ENCODE results near the gene IQGAP1.
A peak's percentile ranks its signal among the peaks of the same experiment; 100 is the strongest.

The IQGAP1 gene

GRCh38 chr15:90423801-90424319 lies 35.8 kb downstream of the IQGAP1 start:
- Histone ChIP-seq H3K56ac (ENCODE audit: low read length) (no peak overlapping the region), H3K4me1 (ENCODE audit: control insufficient read depth, low read depth, low read length) (peaks cover 5% of the 10 kb centered on the region), H3K4ac (ENCODE audit: low read depth, low read length) (no peak overlapping the region), H3K79me1 (ENCODE audit: low read length) (peaks cover 12% of the 10 kb centered on the region), H3K36me3 (ENCODE audit: control insufficient read depth, insufficient read depth, low read length) (no peaks in the 10 kb centered on the region), H3K4me3 (ENCODE audit: low read length) (no peak overlapping the region), H3K27ac (ENCODE audit: low read depth, low read length) (no peak overlapping the region), H2BK5ac (ENCODE audit: low read length) (no peak overlapping the region), H2BK15ac (replicated peaks; ENCODE audit: low read depth) (no peak overlapping the region), H3K9ac (ENCODE audit: low read length) (no peak overlapping the region), H2AK5ac (ENCODE audit: low read length) (no peak overlapping the region), H3K79me2 (ENCODE audit: control insufficient read depth, insufficient read depth, low read length) (peaks cover 36% of the 10 kb centered on the region), H4K5ac (ENCODE audit: low read length) (no peak overlapping the region), H3K27me3 (ENCODE audit: insufficient read depth, low read length, poor library complexity) (no peaks in the 10 kb centered on the region), H3K18ac (ENCODE audit: low read length) (no peak overlapping the region), H3K4me2 (ENCODE audit: low read length) (no peak overlapping the region), H2BK120ac (ENCODE audit: low read depth, low read length) (no peak overlapping the region), H4K8ac (ENCODE audit: low read depth, low read length) (no peak overlapping the region), H3K23ac (ENCODE audit: low read length) (no peak overlapping the region)
- no peak for DNase-seq
- no CpG with 5 or more reads among the region's 4 CpGs for WGBS (ENCODE audit: extremely low coverage, insufficient coverage, low lambda C conversion rate)

DNA sequence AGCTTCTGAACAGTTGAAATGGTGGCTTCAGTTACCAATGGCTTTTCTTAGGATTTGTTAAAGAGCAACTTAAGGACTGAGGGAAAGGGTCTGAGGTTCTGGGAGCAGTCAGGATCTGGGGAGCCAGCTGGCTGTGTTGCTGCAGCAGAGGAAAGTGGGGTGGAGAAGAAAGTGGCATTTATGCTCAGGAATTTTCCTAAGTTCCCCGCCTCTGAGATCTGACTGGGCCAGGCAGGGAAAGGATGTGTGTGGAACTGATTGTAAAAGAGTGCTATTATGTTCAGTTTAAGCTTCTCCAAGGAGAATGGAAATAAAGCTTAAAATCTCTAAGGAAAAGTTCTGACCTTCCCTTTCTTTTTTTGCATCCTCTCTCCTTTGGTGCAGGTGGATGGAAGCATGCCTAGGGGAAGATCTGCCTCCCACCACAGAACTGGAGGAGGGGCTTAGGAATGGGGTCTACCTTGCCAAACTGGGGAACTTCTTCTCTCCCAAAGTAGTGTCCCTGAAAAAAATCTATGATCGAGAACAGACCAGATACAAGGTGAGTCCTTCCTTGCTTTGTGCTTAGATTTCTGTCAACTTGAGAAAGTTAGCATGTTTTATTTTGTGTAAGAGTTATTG lies 37.8 kb downstream of the IQGAP1 start:
- Histone ChIP-seq H3K36me3 (ENCODE audit: control insufficient read depth, insufficient read depth, low read length) (no peaks in the 10 kb centered on the region), H3K4ac (ENCODE audit: low read depth, low read length) (no peak overlapping the region), H4K8ac (ENCODE audit: low read depth, low read length) (no peak overlapping the region), H4K5ac (ENCODE audit: low read length) (no peak overlapping the region), H2BK15ac (replicated peaks; ENCODE audit: low read depth) (no peak overlapping the region), H3K4me3 (ENCODE audit: low read length) (no peak overlapping the region), H3K4me2 (ENCODE audit: low read length) (no peak overlapping the region), H3K27me3 (ENCODE audit: insufficient read depth, low read length, poor library complexity) (no peaks in the 10 kb centered on the region), H3K18ac (ENCODE audit: low read length) (no peak overlapping the region), H2AK5ac (ENCODE audit: low read length) (no peak overlapping the region), H3K9ac (ENCODE audit: low read length) (no peak overlapping the region), H3K79me2 (ENCODE audit: control insufficient read depth, insufficient read depth, low read length) (peaks cover 22% of the 10 kb centered on the region), H3K79me1 (ENCODE audit: low read length) (peaks cover 9% of the 10 kb centered on the region), H2BK5ac (ENCODE audit: low read length) (no peak overlapping the region), H2BK120ac (ENCODE audit: low read depth, low read length) (no peak overlapping the region), H3K4me1 (ENCODE audit: control insufficient read depth, low read depth, low read length) (peaks cover 2% of the 10 kb centered on the region), H3K23ac (ENCODE audit: low read length) (peak overlapping the region; percentile 92), H3K56ac (ENCODE audit: low read length) (no peak overlapping the region), H3K27ac (ENCODE audit: low read depth, low read length) (no peak overlapping the region)
- no CpG with 5 or more reads among the region's 2 CpGs for WGBS (ENCODE audit: extremely low coverage, insufficient coverage, low lambda C conversion rate)
- no peak for DNase-seq

- Histone ChIP-seq H4K5ac (ENCODE audit: low read length) (no peak overlapping the region), H2BK120ac (ENCODE audit: low read depth, low read length) (no peak overlapping the region), H3K4me1 (ENCODE audit: control insufficient read depth, low read depth, low read length) (peaks cover 2% of the 10 kb centered on the region), H3K4me3 (ENCODE audit: low read length) (no peak overlapping the region), H3K79me1 (ENCODE audit: low read length) (peaks cover 7% of the 10 kb centered on the region), H4K8ac (ENCODE audit: low read depth, low read length) (no peak overlapping the region), H3K27ac (ENCODE audit: low read depth, low read length) (no peak overlapping the region), H3K27me3 (ENCODE audit: insufficient read depth, low read length, poor library complexity) (no peaks in the 10 kb centered on the region), H2AK5ac (ENCODE audit: low read length) (no peak overlapping the region), H3K4ac (ENCODE audit: low read depth, low read length) (no peak overlapping the region), H3K36me3 (ENCODE audit: control insufficient read depth, insufficient read depth, low read length) (no peaks in the 10 kb centered on the region), H3K79me2 (ENCODE audit: control insufficient read depth, insufficient read depth, low read length) (peaks cover 15% of the 10 kb centered on the region), H2BK15ac (replicated peaks; ENCODE audit: low read depth) (no peak overlapping the region), H3K9ac (ENCODE audit: low read length) (no peak overlapping the region), H3K56ac (ENCODE audit: low read length) (no peak overlapping the region), H3K23ac (ENCODE audit: low read length) (no peak overlapping the region), H3K18ac (ENCODE audit: low read length) (no peak overlapping the region), H2BK5ac (ENCODE audit: low read length) (no peak overlapping the region), H3K4me2 (ENCODE audit: low read length) (no peak overlapping the region)
- WGBS (ENCODE audit: extremely low coverage, insufficient coverage, low lambda C conversion rate) = no CpG with 5 or more reads among the region's 5 CpGs
- no peak for DNase-seq
Observed at GRCh38 chr15:90427185-90427584, 39.1 kb downstream of the IQGAP1 start.

GRCh38 chr15:90432253-90432652 lies 44.2 kb downstream of the IQGAP1 start:
- Histone ChIP-seq H2AK5ac (ENCODE audit: low read length) (no peak overlapping the region), H3K23ac (ENCODE audit: low read length) (no peak overlapping the region), H4K8ac (ENCODE audit: low read depth, low read length) (no peak overlapping the region), H3K4me2 (ENCODE audit: low read length) (no peak overlapping the region), H2BK15ac (replicated peaks; ENCODE audit: low read depth) (no peak overlapping the region), H3K4ac (ENCODE audit: low read depth, low read length) (no peak overlapping the region), H3K79me2 (ENCODE audit: control insufficient read depth, insufficient read depth, low read length) (peaks cover 3% of the 10 kb centered on the region), H2BK120ac (ENCODE audit: low read depth, low read length) (no peak overlapping the region), H3K27ac (ENCODE audit: low read depth, low read length) (no peak overlapping the region), H3K18ac (ENCODE audit: low read length) (no peak overlapping the region), H3K56ac (ENCODE audit: low read length) (no peak overlapping the region), H3K4me3 (ENCODE audit: low read length) (no peak overlapping the region), H3K4me1 (ENCODE audit: control insufficient read depth, low read depth, low read length) (no peaks in the 10 kb centered on the region), H2BK5ac (ENCODE audit: low read length) (no peak overlapping the region), H3K79me1 (ENCODE audit: low read length) (peaks cover 3% of the 10 kb centered on the region), H3K36me3 (ENCODE audit: control insufficient read depth, insufficient read depth, low read length) (no peaks in the 10 kb centered on the region), H3K9ac (ENCODE audit: low read length) (no peak overlapping the region), H3K27me3 (ENCODE audit: insufficient read depth, low read length, poor library complexity) (no peaks in the 10 kb centered on the region), H4K5ac (ENCODE audit: low read length) (no peak overlapping the region)
- no CpG with 5 or more reads among the region's 1 CpG for WGBS (ENCODE audit: extremely low coverage, insufficient coverage, low lambda C conversion rate)
- DNase-seq = no peak

GRCh38 chr15:90435652-90436337 lies 47.8 kb downstream of the IQGAP1 start:
- no peak overlapping the region for H2AK5ac ChIP-seq (ENCODE audit: low read length)
- H3K23ac ChIP-seq (ENCODE audit: low read length) = no peak overlapping the region
- DNase-seq = no peak
- H3K4ac ChIP-seq (ENCODE audit: low read depth, low read length) = no peak overlapping the region
- no peak overlapping the region for H3K9ac ChIP-seq (ENCODE audit: low read length)
- no peaks in the 10 kb centered on the region for H3K36me3 ChIP-seq (ENCODE audit: control insufficient read depth, insufficient read depth, low read length)
- no peak overlapping the region for H3K18ac ChIP-seq (ENCODE audit: low read length)
- no peak overlapping the region for H2BK120ac ChIP-seq (ENCODE audit: low read depth, low read length)
- H4K5ac ChIP-seq (ENCODE audit: low read length) = no peak overlapping the region
- no CpG with 5 or more reads among the region's 1 CpG for WGBS (ENCODE audit: extremely low coverage, insufficient coverage, low lambda C conversion rate)
- H2BK5ac ChIP-seq (ENCODE audit: low read length) = no peak overlapping the region
- no peak overlapping the region for H3K56ac ChIP-seq (ENCODE audit: low read length)
- no peaks in the 10 kb centered on the region for H3K27me3 ChIP-seq (ENCODE audit: insufficient read depth, low read length, poor library complexity)
- no peak overlapping the region for H2BK15ac ChIP-seq (replicated peaks; ENCODE audit: low read depth)
- peaks cover 3% of the 10 kb centered on the region for H3K79me1 ChIP-seq (ENCODE audit: low read length)
- H3K27ac ChIP-seq (ENCODE audit: low read depth, low read length) = no peak overlapping the region
- H3K79me2 ChIP-seq (ENCODE audit: control insufficient read depth, insufficient read depth, low read length) = peaks cover 3% of the 10 kb centered on the region
- no peak overlapping the region for H4K8ac ChIP-seq (ENCODE audit: low read depth, low read length)
- H3K4me2 ChIP-seq (ENCODE audit: low read length) = no peak overlapping the region
- no peak overlapping the region for H3K4me3 ChIP-seq (ENCODE audit: low read length)
- H3K4me1 ChIP-seq (ENCODE audit: control insufficient read depth, low read depth, low read length) = no peaks in the 10 kb centered on the region
